ENCODE results near the gene MAF.

MAF gene

GRCh38 chr16:79610771-79611170 is 10.2 kb upstream of the MAF start:
- H3K9me3 ChIP-seq (ENCODE audit: insufficient read depth, low read depth, low read length), result no peaks in the 10 kb centered on the region
- no peaks in the 10 kb centered on the region for H3K27me3 ChIP-seq (ENCODE audit: insufficient read depth, low read length)
- H3K36me3 ChIP-seq (ENCODE audit: insufficient read depth, low read depth, low read length), result no peaks in the 10 kb centered on the region
- H3K4me1 ChIP-seq (ENCODE audit: insufficient read depth, low read length), result no peaks in the 10 kb centered on the region; the same call in 1 of the 2 replicates
- H3K4me3 ChIP-seq (ENCODE audit: low read length), result no peak overlapping the region
- no peak overlapping the region for H3K27ac ChIP-seq (ENCODE audit: low read length)
- no peak overlapping the region for H3K9ac ChIP-seq (ENCODE audit: low read depth, low read length)

DNA sequence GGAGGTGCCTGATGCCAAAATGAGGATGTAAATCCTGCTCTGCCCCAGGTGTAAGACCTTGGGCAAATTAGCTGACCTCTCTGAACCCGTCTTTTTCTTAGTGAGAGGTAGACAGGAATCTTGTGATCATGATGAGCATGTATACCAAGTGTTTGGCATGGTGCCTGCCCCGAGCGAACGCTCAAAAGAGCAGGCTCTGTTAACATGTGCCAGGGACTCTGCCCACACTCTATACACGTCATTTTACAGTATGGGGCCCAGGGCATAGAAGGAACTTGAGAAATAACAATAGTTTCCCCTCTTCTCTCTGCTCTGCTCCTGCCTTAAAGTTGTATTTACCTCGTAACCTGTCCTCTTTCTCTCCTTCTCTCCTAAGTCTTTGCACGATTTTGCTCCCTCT is 9.3 kb upstream of the MAF start:
- Histone ChIP-seq H3K27ac (ENCODE audit: low read length) (no peak overlapping the region), H3K4me3 (ENCODE audit: low read length) (no peak overlapping the region), H3K9me3 (ENCODE audit: insufficient read depth, low read depth, low read length) (no peaks in the 10 kb centered on the region), H3K4me1 (ENCODE audit: insufficient read depth, low read length) (no peaks in the 10 kb centered on the region; the same call in 1 of the 2 replicates), H3K27me3 (ENCODE audit: insufficient read depth, low read length) (no peaks in the 10 kb centered on the region), H3K36me3 (ENCODE audit: insufficient read depth, low read depth, low read length) (no peaks in the 10 kb centered on the region), H3K9ac (ENCODE audit: low read depth, low read length) (no peak overlapping the region)

GRCh38 chr16:79608976-79609375 is 8.4 kb upstream of the MAF start:
- no peak overlapping the region for H3K4me3 ChIP-seq (ENCODE audit: low read length)
- no peak overlapping the region for H3K27ac ChIP-seq (ENCODE audit: low read length)
- no peaks in the 10 kb centered on the region for H3K36me3 ChIP-seq (ENCODE audit: insufficient read depth, low read depth, low read length)
- H3K9ac ChIP-seq (ENCODE audit: low read depth, low read length), result no peak overlapping the region
- H3K9me3 ChIP-seq (ENCODE audit: insufficient read depth, low read depth, low read length), result no peaks in the 10 kb centered on the region
- H3K4me1 ChIP-seq (ENCODE audit: insufficient read depth, low read length), result no peaks in the 10 kb centered on the region; the same call in 1 of the 2 replicates
- H3K27me3 ChIP-seq (ENCODE audit: insufficient read depth, low read length), result no peaks in the 10 kb centered on the region

DNA sequence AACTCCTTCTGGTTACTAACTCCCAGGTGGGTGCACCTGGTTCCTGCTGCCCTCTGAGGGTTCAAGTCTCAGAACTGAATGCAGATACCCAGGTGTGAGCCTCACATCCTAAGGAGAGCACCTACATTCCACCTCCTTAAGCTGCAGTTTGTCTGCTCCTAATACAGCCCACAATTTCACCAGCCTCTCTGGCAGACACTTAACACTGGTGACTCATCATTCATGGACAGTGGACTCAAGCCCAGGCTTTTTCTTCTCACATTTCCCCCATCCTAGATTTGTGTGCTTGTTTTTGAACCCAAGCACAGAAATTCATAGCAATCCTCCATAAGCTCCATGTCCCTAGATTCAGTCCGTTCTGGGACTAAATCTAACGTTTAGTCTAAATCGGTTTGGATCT is 7.0 kb upstream of the MAF start:
- Histone ChIP-seq H3K27me3 (ENCODE audit: insufficient read depth, low read length) (no peaks in the 10 kb centered on the region), H3K4me1 (ENCODE audit: insufficient read depth, low read length) (no peaks in the 10 kb centered on the region; the same call in 1 of the 2 replicates), H3K4me3 (ENCODE audit: low read length) (no peak overlapping the region), H3K9ac (ENCODE audit: low read depth, low read length) (no peak overlapping the region), H3K9me3 (ENCODE audit: insufficient read depth, low read depth, low read length) (no peaks in the 10 kb centered on the region), H3K36me3 (ENCODE audit: insufficient read depth, low read depth, low read length) (no peaks in the 10 kb centered on the region), H3K27ac (ENCODE audit: low read length) (no peak overlapping the region)

DNA sequence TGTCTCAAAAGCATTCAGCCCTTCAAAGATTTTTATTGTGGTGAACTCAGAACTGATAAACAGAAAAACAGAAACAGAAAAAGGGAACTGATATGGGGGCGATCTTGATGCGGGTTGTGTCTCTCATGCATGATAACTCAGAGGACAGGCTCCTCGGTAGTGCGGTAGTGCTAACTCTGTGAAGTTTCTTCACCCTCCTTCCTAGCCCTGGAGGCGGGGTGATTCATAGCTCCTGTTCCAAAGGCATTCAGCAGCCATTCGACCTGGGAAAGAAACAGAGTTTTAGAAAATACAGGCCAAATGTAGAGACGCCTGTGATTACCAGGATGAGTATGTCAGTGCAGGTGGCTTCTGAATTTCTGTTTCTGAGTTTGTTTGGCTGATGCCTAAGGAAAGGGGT is 5.5 kb upstream of the MAF start:
- Histone ChIP-seq H3K27me3 (ENCODE audit: insufficient read depth, low read length) (peaks cover 5% of the 10 kb centered on the region; the same call in 1 of the 2 replicates), H3K4me1 (ENCODE audit: insufficient read depth, low read length) (no peaks in the 10 kb centered on the region; the same call in 1 of the 2 replicates)

GRCh38 chr16:79603055-79603454 is 2.5 kb upstream of the MAF start:
- Histone ChIP-seq H3K4me3 (ENCODE audit: low read length) (no peak overlapping the region), H3K4me1 (ENCODE audit: insufficient read depth, low read length) (peaks cover under 1% of the 10 kb centered on the region; the same call in 1 of the 2 replicates), H3K36me3 (ENCODE audit: insufficient read depth, low read depth, low read length) (no peaks in the 10 kb centered on the region), H3K9me3 (ENCODE audit: insufficient read depth, low read depth, low read length) (no peaks in the 10 kb centered on the region), H3K9ac (ENCODE audit: low read depth, low read length) (no peak overlapping the region), H3K27ac (ENCODE audit: low read length) (no peak overlapping the region), H3K27me3 (ENCODE audit: insufficient read depth, low read length) (peaks cover 13% of the 10 kb centered on the region; the same call in 1 of the 2 replicates)

More for the DNA sequence above, 5.5 kb upstream of the MAF start:
- Histone ChIP-seq H3K27ac (ENCODE audit: low read length) (no peak overlapping the region), H3K4me3 (ENCODE audit: low read length) (no peak overlapping the region), H3K9me3 (ENCODE audit: insufficient read depth, low read depth, low read length) (no peaks in the 10 kb centered on the region), H3K36me3 (ENCODE audit: insufficient read depth, low read depth, low read length) (no peaks in the 10 kb centered on the region), H3K9ac (ENCODE audit: low read depth, low read length) (no peak overlapping the region)

DNA sequence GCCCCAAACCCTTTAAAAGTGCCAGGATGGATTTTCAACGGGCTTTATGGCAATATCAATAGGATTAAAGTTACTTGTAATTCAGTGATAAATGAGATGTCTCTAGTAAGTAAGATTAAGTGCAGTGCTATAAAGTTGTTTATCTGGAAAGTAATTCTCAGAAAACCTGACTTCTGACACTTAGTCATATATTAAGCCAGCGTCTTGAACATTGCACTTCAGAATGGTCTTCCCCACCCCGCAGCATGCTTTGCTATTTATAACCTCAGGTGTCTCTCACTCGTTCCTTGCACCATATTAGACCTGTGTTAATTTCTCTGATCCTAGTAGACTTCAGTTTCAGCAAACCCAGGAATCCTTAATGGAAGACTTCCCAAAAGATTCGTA is 2.1 kb upstream of the MAF start:
- Histone ChIP-seq H3K4me3 (ENCODE audit: low read length) (peak overlapping the region; percentile 67; the same call in 1 of the 2 replicates), H3K36me3 (ENCODE audit: insufficient read depth, low read depth, low read length) (no peaks in the 10 kb centered on the region), H3K27me3 (ENCODE audit: insufficient read depth, low read length) (peaks cover 17% of the 10 kb centered on the region; the same call in 1 of the 2 replicates), H3K9me3 (ENCODE audit: insufficient read depth, low read depth, low read length) (no peaks in the 10 kb centered on the region), H3K27ac (ENCODE audit: low read length) (no peak overlapping the region), H3K9ac (ENCODE audit: low read depth, low read length) (no peak overlapping the region; the same call in 1 of the 2 replicates), H3K4me1 (ENCODE audit: insufficient read depth, low read length) (peaks cover 5% of the 10 kb centered on the region; the same call in 1 of the 2 replicates)

DNA sequence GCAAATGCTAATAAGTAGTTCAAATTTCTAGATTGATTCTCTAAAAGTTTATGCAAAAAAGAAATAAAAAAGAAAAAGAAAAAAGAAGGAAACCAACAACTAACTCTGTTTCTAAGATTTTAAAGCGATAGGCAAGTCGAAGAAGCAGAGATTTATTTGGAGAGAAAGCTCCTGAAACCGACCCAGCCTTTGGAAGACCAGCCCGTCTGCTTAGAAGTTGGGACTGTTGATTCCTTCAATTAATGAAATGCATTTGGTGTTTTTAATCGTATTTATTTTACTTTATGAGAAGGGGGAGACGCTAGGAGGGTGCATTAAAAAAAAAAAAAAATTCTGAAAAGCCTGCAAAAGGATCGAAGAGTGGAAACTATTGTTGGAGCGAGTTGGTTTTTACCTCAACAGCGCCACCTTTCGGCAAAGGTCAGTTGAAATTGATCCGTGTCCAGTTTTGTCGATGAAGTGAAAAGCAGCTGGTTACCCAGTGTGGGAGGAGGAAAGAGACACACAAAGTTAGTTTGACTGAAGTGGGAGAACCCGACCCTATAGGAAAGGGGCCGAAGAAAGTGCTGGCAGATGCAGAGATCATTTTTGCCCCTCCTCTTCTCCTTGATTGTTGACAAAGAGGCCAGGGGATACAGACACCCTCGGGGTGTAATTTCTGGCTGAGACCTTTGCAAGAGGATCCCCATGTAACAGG is 1.5 kb upstream of the MAF start:
- peaks cover 17% of the 10 kb centered on the region; the same call in 1 of the 2 replicates for H3K27me3 ChIP-seq (ENCODE audit: insufficient read depth, low read length)
- H3K27ac ChIP-seq (ENCODE audit: low read length), result no peak overlapping the region
- H3K36me3 ChIP-seq (ENCODE audit: insufficient read depth, low read depth, low read length), result no peaks in the 10 kb centered on the region
- no peaks in the 10 kb centered on the region for H3K9me3 ChIP-seq (ENCODE audit: insufficient read depth, low read depth, low read length)
- peak overlapping the region; percentile 67 for H3K4me3 ChIP-seq (ENCODE audit: low read length)
- H3K9ac ChIP-seq (ENCODE audit: low read depth, low read length), result peak overlapping the region; percentile 65; the same call in 1 of the 2 replicates
- H3K4me1 ChIP-seq (ENCODE audit: insufficient read depth, low read length), result peaks cover 11% of the 10 kb centered on the region; the same call in 1 of the 2 replicates

- H3K4me1 ChIP-seq (ENCODE audit: insufficient read depth, low read length), result peaks cover 13% of the 10 kb centered on the region; the same call in 1 of the 2 replicates
- no peak overlapping the region for H3K27ac ChIP-seq (ENCODE audit: low read length)
- H3K4me3 ChIP-seq (ENCODE audit: low read length), result peak overlapping the region; percentile 67
- no peaks in the 10 kb centered on the region for H3K36me3 ChIP-seq (ENCODE audit: insufficient read depth, low read depth, low read length)
- H3K27me3 ChIP-seq (ENCODE audit: insufficient read depth, low read length), result peaks cover 17% of the 10 kb centered on the region; the same call in 1 of the 2 replicates
- H3K9me3 ChIP-seq (ENCODE audit: insufficient read depth, low read depth, low read length), result no peaks in the 10 kb centered on the region
- peak overlapping the region; percentile 65; the same call in 1 of the 2 replicates for H3K9ac ChIP-seq (ENCODE audit: low read depth, low read length)
These were observed 774 bp upstream of the MAF start for GRCh38 chr16:79601092-79601930.

- Histone ChIP-seq H3K9ac (ENCODE audit: low read depth, low read length) (peak overlapping the region; percentile 56; the same call in 1 of the 2 replicates), H3K4me3 (ENCODE audit: low read length) (peak overlapping the region; percentile 73), H3K27ac (ENCODE audit: low read length) (no peak overlapping the region), H3K4me1 (ENCODE audit: insufficient read depth, low read length) (peaks cover 23% of the 10 kb centered on the region; the same call in 1 of the 2 replicates), H3K36me3 (ENCODE audit: insufficient read depth, low read depth, low read length) (no peaks in the 10 kb centered on the region), H3K9me3 (ENCODE audit: insufficient read depth, low read depth, low read length) (no peaks in the 10 kb centered on the region), H3K27me3 (ENCODE audit: insufficient read depth, low read length) (peaks cover 17% of the 10 kb centered on the region; the same call in 1 of the 2 replicates)
These were observed 500 bp downstream of the MAF start for GRCh38 chr16:79599837-79600637.

- H3K4me1 ChIP-seq (ENCODE audit: insufficient read depth, low read length), result peaks cover 27% of the 10 kb centered on the region; the same call in 1 of the 2 replicates
- peak overlapping the region; percentile 56; the same call in 1 of the 2 replicates for H3K9ac ChIP-seq (ENCODE audit: low read depth, low read length)
- peak overlapping the region; percentile 73 for H3K4me3 ChIP-seq (ENCODE audit: low read length)
- peaks cover 17% of the 10 kb centered on the region; the same call in 1 of the 2 replicates for H3K27me3 ChIP-seq (ENCODE audit: insufficient read depth, low read length)
- H3K27ac ChIP-seq (ENCODE audit: low read length), result no peak overlapping the region
- H3K9me3 ChIP-seq (ENCODE audit: insufficient read depth, low read depth, low read length), result no peaks in the 10 kb centered on the region
- H3K36me3 ChIP-seq (ENCODE audit: insufficient read depth, low read depth, low read length), result no peaks in the 10 kb centered on the region
These were observed 1.2 kb downstream of the MAF start for GRCh38 chr16:79599256-79599836.

Measured in iPS-20b (cell line).